Stimulated activated CD4-positive, alpha-beta T cell treated with anti-CD3 and anti-CD28 coated beads, Interleukin-1b, Interleukin-23, amount 100 ng/mL, for 48 hours (primary cell): ENCODE measurements around the gene ROR2.

ENCODE experiments used
- DNase-seq: peaks from one replicate; pipeline ENCODE4 v3.0.0-alpha.2; 2020

ROR2 gene

DNA sequence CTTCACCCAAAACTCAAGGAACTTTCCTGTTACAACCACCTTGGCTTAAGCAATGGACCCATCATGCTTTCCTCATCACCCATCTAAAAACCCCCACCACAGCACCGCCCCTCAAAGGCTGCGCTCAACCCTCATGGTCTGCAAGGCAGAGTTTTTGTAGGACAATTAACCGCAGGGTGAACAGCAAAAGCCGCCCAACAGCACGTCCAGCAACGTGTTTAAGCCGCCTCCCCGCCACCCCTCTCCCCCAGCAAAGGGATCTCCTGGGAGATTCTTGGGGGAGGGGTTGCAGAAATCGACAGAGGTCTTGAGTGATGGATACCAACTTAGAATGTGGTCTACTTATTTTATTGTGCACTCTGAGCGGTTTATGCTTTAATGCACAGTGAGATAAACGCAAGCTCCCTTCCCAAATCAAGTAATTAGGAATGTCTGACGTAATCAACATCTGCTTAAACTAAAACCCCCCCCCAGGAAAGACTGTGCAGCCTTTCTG, 1.9 kb downstream of the ROR2 start:
- no peak for DNase-seq

GRCh38 chr9:91946653-91947488, 3.2 kb downstream of the ROR2 start:
- no peak for DNase-seq

- DNase-seq = no peak
Measured at GRCh38 chr9:91946196-91946595, 3.8 kb downstream of the ROR2 start.

DNA sequence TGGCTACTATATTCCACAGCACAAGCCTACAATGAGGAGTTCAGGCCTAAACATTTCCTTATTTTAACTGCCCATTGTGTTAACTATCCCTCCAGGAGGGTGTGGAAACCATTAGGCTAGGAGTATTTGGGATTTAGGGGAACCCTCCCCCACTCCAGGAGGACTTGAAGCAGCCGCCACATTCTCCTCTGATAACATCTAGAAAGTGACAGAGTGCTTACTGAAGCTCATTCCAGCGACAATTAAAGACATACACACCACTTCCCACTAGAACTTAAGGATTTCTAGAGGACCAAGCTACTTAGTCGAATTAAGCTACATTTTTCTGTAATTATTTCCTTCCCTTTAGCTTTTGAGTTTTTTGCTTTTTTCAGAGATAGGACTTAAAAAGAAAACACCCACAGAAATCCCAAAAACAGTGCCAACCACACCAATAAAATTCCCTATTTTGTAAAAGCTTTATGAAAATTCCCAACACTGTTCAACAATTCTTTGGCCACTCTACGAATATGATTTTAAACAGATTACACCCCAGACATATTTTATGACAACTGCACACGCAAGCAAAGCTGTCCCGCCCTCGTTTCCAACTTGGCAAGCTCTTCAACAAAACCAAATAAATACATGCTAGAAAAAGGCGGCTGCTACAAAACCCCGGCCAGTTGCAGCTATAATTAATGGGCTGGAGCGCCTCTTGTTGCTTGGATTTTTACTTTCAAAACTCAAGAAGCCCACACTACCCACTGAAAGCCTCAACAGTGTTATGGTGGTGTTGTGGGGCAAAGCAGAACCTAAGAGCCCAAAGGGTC, 4.5 kb downstream of the ROR2 start:
- no peak for DNase-seq

DNA sequence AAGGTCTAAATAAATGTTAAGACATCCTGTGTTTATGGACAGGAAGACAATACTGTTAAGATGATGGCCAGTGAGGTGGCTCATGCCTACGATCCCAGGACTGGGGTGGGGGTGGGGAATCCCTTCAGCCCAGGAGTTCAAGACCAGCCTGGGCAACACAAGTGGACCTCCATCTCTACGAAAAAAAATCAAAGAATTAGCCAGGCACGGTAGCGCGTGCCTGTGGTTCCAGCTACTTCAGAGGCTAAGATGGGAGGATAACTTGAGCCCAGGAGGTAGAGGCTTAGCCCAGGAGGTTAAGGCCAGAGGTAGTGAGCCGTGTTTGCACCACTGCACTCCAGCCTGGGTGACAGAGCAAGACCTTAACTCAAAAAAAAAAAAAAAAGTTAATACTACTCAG, 5.3 kb downstream of the ROR2 start:
- DNase-seq = no peak

- no peak for DNase-seq
Measured at GRCh38 chr9:91943478-91944470, 6.3 kb downstream of the ROR2 start.

DNA sequence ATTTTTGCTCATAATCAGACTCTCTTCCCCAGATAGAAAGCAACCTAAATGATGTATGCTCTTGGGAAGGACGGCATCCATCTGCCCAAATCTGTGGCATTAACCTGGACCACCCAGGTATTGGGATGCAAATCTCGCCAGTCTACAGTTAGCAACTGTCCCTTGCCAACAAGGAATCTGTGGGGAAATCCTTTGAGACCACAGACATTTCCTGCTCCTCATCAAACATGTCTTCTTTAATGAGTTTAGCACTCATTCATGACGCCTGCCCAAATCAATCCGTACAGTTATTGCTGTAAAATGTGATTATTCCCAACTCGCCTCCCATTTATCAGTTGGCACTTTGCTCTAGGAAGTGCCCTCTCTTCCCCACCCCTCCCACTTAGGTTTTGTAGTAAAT, 7.8 kb downstream of the ROR2 start:
- DNase-seq = no peak

DNA sequence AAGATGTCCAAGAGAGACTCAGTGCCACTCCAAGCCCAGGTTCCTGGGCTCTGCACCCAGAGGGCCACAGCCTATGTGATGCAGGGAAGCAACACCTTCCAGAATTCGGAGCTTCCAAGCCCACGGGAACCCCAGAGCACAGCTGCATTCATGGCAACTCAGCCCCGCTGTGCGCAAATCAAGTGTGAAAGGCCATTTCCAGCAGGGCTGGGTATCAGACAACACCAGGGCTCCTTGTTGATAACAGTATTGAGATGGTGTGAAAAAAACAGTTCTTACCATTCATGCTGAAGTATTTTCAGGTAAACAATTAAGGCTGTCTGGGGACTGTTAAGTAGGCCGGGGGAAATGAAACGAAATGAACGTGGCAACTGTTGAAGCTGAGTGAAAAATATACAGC, 10.1 kb downstream of the ROR2 start:
- DNase-seq = no peak

- DNase-seq = no peak
Measured at GRCh38 chr9:91937727-91938126, 12.3 kb downstream of the ROR2 start.

DNA sequence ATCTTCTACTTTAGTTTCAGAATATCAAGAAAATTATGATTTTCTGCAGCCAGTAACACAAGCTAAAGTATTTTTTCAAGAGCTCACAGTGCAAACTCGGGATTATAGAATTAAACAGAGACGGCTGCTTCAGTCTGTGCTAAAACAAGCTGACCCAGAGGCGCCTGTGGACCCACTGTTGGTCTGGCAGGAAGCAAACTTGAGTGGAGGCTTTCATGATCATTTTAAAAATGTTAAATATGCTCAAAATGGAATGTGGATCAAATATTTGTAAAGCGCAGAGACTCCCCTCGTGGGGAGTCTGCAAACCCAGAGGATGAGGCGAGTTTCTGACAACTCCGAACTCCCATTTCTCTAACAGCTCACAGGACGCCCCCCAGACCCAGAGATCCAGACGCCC, 13.0 kb downstream of the ROR2 start:
- no peak for DNase-seq

DNA sequence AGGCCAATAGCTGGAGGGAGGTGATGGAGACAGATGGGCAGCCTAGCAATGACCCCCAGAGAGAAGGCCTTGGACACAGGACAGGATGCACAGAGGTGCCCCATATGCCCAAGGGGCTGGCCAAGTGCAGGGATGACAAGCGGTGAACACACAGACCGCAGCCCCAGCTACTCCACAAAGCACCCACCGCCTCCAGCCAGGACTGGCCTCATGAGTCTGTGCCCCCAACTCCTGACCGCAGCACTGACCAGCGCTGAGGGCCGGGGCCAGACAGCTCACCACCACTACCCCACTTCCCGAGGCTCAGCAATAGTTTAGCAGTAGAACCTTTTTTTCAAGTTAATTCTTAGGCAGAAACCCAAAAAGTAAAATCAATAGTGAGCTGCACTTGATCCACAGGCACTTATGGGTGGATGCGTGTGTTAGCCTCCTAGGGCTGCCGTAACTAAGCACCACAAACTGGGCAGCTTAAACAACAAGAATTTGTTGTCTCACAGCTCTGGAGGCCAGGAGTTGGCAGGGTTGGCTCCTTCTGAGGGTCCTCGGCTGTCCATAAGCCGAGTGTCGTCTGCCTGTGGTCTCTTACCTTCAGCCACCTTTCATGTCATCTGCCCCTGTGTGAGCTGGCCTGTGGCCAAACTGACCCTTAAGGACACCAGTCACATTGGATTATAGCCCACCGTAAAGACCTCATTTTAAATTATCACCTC, 14.1 kb downstream of the ROR2 start:
- no peak for DNase-seq

GRCh38 chr9:91935066-91935749, 14.8 kb downstream of the ROR2 start:
- no peak for DNase-seq

GRCh38 chr9:91934654-91935053, 15.4 kb downstream of the ROR2 start:
- DNase-seq = no peak

DNA sequence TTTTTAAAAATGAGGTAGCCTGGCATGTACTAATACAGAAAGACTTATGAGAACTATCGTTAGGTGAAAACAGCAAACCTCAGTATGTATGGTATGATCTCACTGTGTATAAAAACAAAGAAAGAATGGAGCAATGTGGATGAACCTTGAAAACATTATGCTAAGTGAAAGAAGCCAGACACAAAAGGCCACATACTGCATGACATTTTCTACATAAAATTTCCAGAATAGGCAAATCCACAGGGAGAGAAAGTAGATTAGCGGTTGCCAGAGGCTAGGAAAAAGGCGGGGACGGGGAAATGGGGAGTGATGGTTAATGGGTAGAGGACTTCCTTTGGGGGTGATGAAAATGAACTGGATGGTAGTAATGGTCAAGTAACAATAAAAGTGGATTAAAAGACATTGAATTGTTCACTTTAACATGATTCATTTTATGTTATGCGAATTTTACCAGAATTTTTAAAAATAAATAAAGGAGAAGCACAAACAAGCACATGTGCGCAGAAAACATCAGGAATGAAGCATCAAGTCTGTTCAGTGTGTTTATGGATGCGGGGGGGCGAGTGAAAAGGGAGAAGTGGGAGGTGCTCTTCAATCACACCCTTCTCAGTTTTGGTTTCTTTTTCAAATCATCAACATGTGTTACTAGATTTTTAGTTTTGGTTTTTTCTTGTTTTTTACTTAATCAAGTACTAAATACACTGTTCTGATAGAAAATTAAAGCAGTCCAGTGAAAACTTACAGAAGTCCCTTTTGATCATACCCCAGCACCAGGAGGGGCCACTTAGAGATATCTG, 16.3 kb downstream of the ROR2 start:
- no peak for DNase-seq

DNA sequence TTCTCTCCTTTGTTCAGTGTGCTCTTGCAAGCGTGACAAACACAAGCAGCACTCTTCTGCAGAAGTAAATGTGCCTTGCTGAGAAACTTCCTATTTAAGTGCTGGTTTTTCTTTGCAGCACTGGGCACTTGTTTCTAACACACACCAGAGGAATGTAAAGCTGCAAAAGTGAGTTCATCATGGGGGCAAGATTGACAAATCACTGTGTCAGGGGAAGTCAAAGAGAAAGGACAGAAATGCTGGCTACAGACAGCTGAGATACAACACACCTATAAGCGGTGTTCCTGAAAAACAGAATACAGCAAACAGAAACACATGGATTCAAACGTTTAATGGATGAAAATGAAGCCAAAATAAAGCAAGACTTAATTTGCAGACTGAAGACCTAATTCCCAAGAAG, 19.6 kb downstream of the ROR2 start:
- no peak for DNase-seq

DNA sequence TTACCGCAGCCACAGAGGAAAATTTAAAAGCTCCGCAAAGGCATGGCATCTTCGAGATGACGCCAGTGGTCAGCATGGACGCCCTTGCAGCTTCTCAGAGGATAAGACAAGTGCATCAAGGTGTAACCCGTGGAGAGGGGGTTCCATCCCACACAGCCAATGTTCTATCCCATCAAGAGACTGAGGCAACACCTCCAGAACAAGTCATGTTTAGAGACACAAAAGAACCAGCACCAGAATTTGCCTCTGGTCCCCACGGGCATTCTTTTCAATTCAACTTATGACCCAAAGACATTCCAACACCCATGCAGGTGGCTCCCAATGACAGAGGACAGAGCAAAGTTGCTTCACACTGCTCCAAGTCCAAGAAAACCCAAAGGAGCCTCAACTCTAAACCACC, 20.7 kb downstream of the ROR2 start:
- DNase-seq = no peak

- no peak for DNase-seq
Measured at GRCh38 chr9:91927922-91928510, 22.0 kb downstream of the ROR2 start.

GRCh38 chr9:91924090-91924489, 25.9 kb downstream of the ROR2 start:
- DNase-seq = no peak

- no peak for DNase-seq
Measured at GRCh38 chr9:91923145-91923544, 26.9 kb downstream of the ROR2 start.

DNA sequence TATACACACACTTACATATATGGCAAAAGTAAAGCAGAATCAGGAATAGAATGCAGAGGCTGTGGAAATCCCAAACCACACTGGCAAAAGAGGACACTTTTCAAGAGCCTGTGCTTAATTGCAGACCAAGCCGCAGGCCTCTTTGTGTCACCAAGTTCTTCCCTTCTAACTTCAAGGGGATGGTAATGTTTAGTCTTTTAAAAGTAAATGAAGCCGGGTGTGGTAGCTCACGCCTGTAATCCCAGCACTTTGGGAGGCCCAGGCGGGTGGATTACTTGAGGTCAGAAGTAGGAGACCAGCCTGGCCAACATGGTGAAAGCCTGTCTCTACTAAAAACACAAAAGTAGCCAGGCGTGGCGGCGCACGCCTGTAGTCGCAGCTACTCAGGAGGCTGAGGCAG, 28.7 kb downstream of the ROR2 start:
- no peak for DNase-seq
